T-helper 2 cell (primary cell): ENCODE results near the gene ASF1A.

ENCODE experiments used
- DNase-seq, 5 experiments: peaks; one replicate each; pipeline versions ENCODE4 v3.0.0 to v3.0.0-alpha.2; 2012 to 2022

The ASF1A gene

DNA sequence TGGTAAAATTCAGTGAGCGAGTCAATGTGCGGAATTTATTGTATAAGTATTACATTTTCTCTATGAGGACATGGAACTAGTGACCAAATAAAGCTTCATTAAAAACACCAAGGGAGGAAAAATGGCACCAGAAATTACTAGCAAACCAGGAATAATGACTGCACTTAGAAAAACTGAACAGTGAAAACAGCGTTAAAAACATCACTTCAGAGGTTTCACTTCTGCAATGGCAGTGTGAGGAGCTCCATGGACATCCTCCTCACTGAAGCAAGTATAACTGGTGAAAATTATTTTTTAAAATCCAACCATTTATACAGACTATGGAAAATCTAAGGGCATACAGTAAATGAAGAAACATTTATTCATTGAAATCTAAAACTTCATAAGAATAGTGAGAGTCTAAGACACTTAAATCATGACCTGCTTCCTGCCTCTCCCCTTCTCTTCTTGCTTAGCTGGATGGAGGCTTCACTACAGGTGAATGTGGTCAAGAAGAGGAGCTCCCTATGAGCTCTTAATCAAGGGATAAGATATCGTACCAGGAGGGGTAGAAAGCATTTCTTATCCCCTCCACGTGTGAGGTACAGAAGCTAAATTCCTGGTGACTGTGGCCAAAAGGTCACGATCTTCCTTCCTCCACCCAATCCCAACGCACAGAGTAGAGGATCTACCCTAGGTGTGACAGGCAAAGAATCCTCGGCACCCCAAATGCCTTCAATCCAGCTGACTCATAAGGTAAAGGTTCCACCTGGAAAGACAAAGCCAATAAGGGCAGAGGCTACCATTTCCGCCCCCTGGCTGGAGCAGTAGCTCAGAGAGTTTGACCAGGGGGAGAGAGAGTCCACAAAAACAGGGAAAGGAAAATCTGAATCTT is 12.3 kb upstream of the ASF1A start:
- no peak for DNase-seq

DNA sequence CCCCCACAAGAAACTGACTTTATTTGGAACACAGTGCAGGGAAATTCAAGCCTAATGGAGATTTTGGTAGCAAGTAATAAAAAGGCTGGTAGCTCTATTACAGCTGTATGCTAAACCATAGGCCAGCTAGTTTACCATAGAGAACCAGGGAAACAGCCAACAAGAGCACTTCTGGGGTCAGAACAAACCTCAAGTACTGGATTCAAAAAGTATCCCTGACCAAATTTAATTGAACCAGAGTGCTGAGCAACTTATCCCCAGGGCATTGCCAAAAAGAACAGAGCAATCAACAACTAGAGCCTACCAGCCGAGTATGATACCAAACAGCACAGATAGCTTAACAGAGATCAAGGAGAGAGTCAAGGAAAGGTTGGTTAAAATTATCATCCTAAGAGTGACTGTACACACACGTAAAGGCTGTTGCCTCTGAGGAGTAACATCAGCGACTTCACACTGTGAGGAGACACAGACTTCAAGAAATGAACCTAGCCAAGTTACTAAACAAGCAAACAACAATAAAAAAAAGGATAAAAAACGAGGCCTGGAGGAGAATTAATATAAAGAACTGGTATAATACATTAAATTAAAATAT is 11.5 kb upstream of the ASF1A start:
- no peak for DNase-seq

DNA sequence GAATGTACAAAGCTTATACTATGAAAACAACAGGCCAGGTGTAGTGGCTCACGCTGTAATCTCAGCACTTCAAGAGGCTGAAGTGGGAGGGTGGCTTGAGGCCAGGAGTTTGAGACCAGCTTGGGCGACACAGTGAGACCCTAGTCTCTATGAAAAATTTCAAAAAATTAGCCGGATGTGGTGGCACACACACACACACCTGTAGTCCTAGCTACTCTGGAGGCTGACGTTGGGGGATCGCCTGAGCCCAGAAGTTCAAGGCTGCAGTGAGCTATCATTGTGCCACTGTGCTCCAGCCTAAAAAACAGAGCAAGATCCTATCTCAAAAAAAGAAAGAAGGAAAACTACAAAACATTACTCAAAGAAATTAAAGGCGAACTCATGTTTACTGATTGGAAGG is 7.3 kb upstream of the ASF1A start:
- DNase-seq: peak in 1 of 5 experiments; percentile 26

DNA sequence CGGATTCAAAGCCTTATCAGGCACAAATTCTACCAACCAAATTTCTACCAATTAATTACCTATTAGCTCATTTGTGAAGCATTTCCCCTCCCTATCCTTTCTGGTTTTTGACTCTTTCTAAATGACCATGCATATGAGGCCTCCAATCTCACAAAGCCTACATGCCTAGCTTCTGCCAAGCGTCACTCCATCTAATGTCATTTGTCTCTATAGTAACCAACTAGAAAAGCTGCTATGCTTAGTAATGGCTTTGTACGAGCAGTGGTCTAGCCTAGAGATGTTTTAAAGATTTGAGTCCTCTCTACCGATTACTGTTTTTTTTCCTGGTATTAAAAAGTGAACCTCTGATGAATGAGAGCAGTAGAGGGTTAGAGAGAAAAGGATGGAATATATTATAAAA is 4.8 kb upstream of the ASF1A start:
- peak in 1 of 5 experiments; percentile 40 for DNase-seq

DNA sequence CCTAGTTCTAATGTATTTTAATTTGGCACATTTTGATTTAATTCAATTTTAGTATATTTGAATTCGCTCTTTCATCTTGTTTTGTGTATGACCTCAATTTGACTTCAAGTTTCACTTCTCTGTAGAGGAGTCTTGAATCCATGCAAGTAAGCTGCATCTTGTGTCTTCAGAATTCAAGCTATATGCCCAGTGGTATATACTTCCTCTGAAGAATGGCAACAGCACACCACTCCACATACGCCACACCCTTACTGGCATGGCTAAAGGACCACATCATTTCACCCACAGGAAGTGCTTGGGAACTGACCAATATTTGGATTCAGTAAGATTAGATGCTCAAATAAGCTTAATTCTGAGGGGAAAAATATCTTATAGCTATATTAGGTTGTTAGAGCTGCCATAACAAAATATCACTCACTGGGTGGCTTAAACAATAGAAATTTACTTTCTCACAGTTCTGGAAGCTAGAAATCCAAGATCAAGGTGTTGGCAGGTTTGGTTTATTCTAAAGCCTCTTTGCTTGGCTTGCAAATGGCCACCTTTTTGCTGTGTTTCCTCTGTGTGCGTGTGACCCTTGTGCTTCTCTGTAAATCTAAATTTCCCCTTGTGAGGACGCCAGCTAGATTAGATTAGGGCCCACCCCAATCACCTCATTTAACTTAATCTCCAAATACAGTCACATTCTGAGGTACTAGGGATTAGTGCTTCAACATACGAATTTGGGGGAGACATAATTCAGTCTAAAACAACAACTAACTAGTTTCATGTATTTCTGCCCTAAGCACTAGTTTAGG is 2.8 kb upstream of the ASF1A start:
- DNase-seq: peak in 1 of 5 experiments; percentile 69

DNA sequence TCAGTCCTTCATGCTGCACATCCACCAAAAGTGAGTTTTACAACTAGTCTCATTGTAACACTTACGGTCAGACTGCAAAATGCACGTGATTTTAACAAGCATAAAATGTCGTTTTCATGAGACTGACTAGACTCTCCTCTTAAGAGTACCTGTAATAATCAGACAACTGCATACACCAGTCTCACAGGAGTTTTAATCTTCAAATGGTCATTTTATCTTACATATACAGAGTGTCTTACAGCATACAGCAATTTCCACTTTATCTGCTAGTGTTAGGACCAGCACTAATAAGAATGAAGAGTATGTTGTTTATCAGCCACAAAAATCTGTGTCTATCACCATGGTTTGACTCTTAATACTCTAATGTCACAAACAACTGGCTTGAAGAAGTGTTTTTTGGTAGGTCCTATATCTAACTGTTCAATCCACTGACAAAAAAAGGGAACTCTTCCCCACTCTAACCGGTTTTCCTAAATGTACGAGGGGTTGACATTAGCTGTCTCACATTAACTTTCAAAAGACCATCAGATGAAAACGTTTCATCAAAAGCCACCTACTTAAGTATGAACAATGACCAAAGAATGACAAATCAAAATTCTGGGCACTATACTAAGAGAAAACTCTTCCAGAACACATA is 1.5 kb upstream of the ASF1A start:
- peak in 1 of 5 experiments; percentile 78 for DNase-seq

DNA sequence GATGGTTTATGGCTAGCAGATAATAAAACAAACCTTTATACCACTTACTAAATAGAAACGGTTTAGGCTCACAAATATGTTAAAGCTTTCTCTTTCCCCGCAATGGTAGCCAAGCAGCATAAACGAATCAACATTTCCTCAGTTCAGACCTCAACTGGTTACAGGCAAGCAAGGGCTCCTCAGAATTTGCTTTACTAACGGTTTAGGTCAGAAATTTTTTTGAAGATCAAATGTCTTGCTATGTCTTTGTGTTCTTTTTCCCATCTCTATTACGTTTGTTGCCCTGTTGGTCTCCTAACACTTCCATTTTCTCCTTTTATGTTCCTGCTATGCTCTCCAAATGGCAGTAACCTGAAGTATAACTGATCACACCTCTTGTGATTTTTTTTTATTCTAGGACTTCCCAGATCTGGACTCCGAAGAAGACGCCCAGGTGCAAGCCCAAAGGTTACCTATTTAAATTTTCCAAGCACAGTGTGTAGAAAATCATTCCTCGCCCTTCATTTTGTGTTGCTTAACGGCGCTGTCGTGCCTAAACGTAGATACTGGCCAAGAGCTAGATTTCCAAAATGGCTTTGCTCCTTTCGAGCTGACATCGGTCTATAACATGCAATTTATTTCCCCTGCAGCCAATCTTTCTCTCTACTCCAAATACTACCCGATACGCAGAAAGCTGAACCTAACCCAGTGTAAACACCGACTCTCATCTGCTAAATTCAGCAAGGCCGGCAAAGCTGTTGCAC is 717 bp upstream of the ASF1A start:
- DNase-seq: peak in 4 of 5 experiments; percentile 16 to 91 (median 56)

DNA sequence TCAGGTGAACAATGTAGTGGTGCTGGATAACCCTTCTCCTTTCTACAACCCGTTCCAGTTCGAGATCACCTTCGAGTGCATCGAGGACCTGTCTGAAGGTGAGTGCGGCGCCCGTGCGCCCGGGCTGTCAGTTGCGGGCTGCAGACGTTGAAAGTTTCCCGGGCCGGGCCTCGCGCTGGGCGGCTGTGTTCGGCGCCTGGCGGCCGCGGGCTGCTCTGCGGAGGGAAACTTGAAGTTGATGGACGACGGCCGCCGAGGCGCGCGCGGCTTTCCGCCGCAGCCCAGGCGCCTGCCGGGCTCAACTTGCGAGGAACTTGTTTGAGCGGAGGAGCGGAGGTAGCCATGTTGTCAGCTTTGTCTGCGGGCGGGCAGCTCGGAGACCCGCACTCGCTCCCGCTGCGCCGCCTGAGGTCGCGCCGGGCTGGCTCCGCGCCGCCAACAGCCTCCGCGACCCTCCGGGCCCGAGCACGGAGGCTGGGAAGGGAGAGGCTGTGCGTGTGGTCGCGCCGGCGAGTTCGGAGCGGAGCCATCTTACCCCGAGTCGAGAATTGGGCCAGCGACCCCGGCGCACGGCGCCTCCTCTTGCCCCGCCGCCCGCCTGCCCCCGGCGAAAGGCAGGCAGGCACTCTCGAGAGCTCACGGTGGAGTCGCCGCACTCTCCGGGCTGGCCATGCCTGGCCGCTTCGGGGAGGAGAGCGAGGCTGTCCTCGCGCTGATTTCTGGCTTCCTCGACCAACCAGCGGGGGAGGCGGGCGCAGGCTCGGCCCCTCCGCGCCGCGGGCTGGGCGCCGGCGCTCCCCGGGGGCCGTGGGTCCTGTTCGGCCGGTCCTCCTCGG is 691 bp downstream of the ASF1A start:
- DNase-seq: peak; percentile 33 to 80 (median 50)

DNA sequence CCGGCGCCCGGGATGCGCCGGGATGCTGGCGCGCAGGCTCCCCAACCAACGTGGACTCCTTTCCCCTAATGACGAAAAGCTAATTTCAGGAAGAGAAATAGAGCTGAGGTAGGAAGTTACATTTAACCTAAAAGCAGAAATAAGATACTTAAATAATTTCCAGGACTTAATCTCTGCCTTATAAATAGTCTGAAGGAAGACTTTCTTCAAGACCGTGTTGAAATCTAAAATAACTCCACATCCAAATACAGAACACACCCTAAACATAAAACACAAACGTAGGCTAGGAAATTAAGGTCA is 1.3 kb downstream of the ASF1A start:
- no peak for DNase-seq

DNA sequence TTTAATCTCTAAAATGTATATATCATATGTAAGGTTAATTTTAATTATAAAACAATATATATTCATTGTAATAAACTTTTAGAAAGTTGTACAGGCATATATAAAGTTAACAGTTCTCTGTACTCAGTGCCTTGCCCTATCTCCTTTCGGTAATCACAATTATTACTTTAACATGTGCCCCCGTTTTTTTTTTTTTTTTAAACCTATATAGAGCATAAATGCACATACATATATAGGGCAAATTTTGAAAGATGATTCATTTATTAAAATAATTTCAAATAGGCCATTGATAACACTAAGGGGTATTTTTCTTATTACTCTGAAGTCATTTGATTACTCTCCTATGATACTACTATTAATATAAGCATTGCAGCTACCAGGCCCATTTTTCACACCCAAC is 1.9 kb downstream of the ASF1A start:
- DNase-seq: no peak

DNA sequence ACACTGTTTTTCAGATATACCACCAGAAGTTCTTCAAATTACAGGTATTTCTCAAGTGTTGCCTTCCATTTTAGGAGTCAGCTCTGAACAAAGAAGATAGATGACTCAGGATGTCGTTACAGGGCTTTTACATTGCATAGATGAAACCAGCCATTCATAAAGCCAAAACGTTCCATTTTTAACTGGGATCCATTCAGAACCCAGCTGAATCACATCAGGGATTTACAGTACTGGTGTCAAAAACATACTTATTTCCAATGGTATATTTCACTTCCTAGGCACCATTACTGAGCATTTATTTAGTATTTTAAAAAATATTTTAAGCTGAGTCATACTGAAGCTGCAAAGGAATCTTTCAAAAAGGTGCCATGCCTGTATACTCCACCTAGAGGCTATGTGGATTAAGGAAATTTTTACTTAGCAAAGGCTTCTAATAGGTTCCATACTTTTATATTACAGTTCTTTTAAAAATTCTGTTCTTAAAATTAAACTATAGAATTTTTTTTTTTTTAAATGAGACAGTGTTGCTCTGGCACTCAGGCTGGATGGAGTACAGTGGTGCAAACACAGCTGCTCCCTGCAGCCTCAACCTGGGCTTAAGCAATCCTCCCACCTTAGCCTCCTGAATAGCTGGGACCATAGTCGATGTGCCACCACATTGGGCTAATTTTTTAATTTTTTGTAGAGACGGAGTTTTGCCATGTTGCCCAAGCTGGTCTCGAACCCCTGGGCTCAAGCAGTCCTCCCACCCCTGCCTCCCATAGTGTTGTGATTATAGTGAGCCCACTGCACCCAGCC is 2.6 kb downstream of the ASF1A start:
- peak in 2 of 5 experiments; percentile 18 to 79 for DNase-seq

DNA sequence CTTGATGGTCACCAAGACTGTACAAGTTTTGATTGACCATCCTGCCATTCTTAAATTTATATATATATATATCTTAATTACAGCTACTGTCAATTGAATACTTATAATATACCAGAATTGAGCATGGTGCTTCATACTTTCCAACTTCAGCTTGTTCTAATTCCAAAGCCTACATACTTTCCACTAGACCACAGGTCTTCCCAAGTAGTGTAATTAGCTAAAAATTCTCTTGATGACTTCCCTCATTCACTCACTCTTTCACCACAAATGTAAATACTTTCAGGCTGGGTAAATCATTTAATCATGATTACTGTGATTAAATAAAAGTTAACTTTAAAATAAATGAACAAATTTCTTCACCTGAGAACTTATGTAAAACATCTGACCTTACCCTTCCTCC is 3.4 kb downstream of the ASF1A start:
- no peak for DNase-seq

DNA sequence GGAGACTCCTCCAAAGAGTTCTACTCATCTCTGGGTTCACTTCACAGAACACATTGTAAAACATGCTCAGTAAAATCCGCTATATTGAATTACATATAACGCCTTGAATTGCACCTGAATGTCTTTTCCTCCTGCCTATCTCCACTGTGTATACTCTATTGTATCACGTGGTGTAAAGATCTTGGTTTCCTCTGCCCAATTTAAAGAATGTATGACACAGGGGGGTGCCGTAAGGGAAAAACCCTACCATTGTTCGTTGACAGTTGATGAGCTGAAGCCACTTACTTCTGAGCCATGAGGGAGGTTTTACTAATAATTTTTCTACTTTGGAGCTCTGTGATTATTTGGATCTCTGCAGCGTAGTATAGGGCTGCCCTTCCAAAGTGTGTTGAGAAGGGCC is 6.0 kb downstream of the ASF1A start:
- peak in 2 of 5 experiments; percentile 7 to 71 for DNase-seq

DNA sequence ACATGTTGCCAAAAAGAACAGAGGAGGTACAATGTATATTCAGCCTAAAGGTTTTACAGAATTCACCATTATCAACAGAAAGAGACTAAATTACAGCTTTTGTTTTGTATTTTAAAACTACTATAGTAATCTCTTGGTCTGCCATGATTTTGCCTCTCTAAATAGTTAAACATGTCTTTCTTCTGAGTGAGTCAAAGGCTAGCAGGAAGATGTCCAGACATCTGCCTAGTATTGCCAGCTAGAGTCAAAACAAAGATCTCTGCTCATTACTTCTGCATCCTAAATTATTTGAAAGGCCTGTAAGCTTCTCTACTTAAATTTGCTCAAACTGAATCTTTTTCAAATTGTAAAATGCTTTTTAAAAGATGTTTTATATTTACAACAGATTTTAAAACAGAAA is 8.8 kb downstream of the ASF1A start:
- no peak for DNase-seq

DNA sequence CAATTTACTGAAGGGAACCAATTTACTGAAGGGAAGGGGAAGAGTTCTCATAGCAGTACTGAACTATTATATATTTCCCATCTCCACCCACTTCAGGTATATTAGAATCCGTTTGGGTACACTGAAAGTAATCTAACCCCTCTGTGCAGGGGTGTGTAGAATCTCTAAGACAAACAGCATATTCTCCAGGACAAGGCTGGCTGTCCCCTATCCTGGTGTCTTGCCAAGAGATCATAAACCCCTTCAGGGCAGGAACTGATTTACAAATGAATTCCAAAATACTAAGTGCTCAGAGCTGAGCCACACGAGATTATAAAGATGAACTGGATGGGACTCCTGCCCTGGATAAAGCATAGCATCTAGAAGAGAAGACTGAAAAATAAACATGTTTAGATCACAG is 9.2 kb downstream of the ASF1A start:
- no peak for DNase-seq

DNA sequence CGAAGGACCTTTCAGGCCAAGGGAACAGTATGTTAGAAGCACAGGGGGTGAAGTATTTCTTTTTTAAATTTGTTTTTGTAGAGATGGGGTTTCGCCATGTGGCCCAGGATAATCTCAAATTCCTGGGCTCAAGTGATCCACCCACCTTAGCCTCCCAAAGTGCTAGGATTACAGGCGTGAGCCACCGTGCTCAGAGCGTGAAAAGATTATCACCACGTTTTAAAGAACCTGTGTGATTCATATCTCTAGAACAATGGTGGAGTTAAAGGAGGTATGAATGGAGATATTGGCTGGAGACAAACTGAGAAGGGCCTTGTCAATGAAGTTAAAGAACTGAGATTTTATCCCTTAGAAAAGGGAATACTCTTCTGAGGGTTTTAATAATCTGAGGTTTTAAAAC is 9.7 kb downstream of the ASF1A start:
- DNase-seq: no peak

DNA sequence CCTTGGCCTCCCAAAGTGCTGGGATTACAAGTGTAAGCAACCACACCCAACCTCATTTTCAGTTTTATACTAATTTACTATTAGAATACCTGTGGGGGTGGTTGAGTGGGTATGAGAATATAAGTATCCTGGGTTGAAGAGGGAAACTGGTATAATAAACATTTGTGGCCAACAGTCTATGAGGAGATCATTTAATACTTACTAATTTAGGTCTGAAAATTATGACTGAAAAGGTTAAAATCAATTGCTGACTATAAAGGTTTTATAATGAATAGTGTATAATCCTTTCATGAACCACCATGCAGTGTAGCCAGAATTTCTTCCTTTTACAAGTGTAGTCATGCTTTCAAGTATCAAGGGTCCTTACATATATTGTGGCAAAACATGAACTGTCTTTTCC is 11.1 kb downstream of the ASF1A start:
- no peak for DNase-seq

DNA sequence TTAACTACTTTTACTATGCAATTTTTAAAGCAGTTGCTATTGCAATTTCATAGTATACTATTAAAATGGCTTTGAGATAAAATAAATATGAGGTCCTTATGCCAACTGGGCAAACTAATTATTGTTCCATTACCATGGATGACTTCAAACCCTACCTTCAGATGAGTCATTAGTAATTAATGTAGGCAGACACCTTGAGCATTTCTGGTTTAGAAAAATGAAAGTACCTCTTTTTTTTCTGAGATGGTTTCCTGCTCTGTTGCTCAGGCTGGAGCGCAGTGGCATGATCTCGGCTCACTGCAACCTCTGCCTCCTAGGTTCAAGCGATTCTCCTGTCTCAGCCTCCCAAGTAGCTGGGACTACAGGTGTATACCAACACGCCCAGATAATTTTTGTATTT is 11.9 kb downstream of the ASF1A start:
- peak in 1 of 5 experiments; percentile 34 for DNase-seq

DNA sequence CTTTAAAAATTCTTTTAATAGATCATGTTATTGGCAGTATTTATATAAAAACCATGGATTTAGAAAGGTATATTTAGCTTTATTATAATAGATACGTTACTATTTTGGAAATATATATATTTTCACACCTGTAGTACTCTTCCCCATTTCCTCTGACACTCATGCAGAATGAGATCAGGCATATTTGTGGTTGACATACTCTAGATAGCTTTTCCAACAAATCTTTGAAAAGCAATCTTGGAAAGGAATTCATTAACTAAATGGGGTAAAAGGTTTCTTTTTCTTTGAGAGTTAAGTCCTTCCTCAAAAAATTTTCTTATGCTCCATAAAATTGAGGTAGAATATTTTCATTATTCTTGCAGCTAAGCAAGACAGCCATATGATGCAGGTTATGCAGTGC is 14.5 kb downstream of the ASF1A start:
- no peak for DNase-seq

DNA sequence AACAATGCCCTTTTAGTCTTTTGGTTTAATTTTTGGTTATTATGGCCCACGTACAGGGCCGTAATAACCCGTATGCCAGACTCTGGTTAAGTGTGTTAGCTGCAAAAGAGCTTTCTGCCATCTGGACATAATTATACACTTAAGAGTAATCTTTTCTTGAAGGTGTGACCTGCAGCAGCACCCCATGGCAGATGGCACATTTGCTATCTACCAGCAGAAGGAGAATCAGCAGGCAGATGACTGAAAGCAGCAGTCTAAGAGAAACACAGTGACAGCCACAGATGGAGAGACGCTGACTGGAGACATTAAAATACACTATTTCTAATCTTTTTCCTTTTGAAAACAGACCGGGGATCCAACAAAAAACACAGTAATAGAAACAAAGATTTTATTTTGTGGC is 18.7 kb downstream of the ASF1A start:
- DNase-seq: no peak

DNA sequence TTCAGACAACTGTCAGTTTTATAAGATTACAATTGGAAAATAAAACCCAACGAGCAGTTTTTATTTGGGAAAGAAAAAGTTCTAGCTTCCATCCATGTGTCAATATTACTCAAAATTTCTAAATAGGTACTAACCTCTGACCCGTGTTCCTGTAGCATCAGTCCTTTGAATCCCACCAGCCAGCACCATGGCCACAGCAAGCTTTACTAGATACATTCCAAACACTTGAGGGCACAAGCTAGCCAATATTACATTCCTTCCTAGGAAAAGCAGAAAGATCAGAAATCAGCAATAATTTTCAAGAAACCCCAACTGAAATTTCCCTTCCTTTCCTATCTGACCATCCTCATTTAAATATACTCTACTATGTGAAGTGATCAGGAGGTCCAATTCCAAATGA is 19.2 kb downstream of the ASF1A start:
- no peak for DNase-seq
